GDM1 (cell line): ENCODE measurements around the gene ZNF554.
"Not testable (repeated sequence)": the region's sequence is repeated elsewhere in the genome, so short reads cannot be mapped to it uniquely, and the experiment has no call there.

Experiments
- DNase-seq: peaks from one replicate; lab custom pipeline; 2025; lab: John Stamatoyannopoulos, UW

The ZNF554 gene

GRCh38 chr19:2790557-2791271, 29.0 kb upstream of the ZNF554 start:
- no peak for DNase-seq

GRCh38 chr19:2791440-2791839, 28.2 kb upstream of the ZNF554 start:
- no peak for DNase-seq

DNA sequence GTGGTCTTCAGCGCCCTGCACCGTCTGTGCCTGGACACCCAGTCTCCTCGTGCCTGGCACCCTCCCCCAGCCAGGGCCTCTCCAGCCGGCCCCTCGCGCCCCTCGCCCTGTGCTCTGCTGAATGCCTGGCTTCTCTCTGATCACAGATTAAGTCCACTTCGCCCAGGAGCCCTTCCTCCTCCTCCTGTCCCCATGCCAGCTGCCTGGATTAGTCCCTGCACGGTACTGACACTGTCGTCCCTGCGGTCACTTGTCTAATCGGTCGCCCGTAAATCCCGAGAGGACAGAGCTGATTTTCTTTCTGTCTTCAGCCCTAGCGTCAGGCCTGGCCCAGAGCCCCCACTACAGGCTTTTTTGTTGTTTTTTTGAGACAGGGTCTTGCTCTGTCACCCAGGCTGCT, 27.8 kb upstream of the ZNF554 start:
- DNase-seq: no peak

DNA sequence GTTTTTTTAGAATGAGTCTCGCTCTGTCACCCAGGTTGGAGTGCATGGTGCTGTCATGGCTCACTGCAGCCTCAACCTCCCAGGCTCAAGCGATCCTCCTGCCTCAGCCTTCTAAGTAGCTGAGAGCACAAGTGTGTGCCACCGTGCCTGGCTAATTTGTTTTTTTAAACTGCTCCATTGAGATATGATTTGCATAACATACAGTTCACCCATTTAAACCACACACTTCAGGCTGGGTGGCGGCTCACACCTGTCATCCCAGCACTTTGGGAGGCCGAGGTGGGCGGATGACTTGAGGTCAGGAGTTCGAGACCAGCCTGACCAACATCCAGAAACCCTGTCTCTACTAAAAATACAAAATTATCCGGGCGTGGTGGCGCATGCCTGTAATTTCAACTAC, 27.0 kb upstream of the ZNF554 start:
- DNase-seq: not testable (repeated sequence)

DNA sequence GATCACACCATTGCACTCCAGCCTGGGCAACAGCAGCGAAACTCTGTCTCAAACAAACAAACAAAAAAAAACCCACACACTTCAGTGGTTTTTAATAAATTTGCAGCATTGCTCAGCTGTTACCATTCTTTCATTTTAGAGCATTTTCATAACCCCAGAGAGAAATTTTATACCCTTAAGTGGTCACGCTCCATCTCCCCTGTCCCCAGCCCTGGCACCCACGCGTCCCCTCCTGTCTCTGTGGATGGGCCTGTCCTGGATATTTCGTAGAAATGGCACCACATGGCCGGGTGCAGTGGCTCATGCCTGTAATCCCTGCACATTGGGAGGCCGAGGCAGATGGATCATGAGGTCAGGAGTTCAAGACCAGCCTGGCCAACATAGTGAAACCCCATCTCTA, 26.5 kb upstream of the ZNF554 start:
- DNase-seq: no peak

- no peak for DNase-seq
Measured at GRCh38 chr19:2793577-2793976, 26.1 kb upstream of the ZNF554 start.

- DNase-seq: no peak
Measured at GRCh38 chr19:2795827-2796658, 23.6 kb upstream of the ZNF554 start.

- no peak for DNase-seq
Measured at GRCh38 chr19:2796659-2797266, 22.9 kb upstream of the ZNF554 start.

DNA sequence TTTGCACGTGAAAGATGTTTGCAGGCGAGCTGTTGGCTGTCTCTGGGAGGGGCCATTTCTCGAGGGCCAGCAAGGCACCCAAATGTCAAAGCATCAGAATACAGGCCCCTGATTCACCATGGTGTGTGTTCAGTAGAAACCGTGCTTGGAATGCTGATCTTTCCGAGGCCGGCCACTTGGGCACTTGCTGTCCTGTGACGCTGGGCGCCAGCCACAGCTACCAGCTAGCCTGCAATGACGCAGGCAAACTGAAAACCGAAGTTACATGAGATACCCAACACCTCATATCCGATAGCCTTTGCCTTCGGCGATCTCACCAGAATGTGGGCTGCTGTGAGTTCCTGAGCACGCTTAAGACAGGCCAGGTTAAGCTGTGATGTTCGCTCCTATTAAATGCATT, 22.4 kb upstream of the ZNF554 start:
- DNase-seq: no peak

DNA sequence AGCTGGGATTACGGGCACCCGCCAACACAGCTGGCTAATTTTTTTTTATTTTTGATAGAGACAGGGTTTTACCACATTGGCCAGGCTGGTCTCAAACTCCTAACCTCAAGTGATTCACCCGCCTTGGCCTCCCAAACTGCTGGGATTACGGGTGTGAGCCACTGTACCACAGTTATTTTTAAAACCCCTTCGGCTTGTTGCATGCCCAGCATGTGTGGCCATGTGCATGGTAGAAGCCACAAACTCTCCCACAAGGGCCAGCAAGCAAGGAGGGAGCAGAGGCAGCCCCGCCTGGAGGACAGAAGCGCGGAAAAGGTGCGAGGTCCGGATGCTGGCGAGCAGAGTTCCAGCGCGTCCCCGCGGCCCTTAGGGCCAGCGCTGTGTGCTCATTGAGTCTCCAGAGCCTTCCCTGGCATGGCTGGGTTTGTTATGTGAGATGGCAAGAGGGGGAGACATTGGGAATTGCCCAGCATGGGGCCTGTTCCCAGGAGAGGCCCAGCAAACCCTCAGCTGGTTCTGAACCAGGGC, 21.4 kb upstream of the ZNF554 start:
- DNase-seq: no peak

DNA sequence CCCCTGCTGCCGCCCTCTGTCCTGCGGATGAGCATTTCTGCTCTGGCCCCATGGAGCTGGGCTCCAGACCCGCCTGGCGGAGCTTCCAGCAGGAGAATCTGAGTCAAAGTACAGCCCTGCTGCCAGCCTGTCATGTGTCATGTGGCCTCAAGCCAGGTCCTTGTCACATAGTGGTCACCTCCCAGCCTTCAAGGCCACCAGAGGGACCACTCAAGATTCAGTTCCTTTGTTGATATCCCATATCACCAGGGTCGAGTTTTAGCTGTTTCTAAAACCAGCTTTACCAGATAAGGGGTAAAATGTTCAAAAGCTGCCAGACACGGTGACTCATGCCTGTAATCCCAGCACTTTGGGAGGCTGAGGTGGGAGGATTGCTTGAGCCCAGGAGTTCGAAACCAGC, 20.9 kb upstream of the ZNF554 start:
- DNase-seq: no peak

GRCh38 chr19:2799273-2800020, 20.2 kb upstream of the ZNF554 start:
- no peak for DNase-seq

GRCh38 chr19:2800506-2800905, 19.2 kb upstream of the ZNF554 start:
- no peak for DNase-seq

- no peak for DNase-seq
Measured at GRCh38 chr19:2802826-2803225, 16.8 kb upstream of the ZNF554 start.

DNA sequence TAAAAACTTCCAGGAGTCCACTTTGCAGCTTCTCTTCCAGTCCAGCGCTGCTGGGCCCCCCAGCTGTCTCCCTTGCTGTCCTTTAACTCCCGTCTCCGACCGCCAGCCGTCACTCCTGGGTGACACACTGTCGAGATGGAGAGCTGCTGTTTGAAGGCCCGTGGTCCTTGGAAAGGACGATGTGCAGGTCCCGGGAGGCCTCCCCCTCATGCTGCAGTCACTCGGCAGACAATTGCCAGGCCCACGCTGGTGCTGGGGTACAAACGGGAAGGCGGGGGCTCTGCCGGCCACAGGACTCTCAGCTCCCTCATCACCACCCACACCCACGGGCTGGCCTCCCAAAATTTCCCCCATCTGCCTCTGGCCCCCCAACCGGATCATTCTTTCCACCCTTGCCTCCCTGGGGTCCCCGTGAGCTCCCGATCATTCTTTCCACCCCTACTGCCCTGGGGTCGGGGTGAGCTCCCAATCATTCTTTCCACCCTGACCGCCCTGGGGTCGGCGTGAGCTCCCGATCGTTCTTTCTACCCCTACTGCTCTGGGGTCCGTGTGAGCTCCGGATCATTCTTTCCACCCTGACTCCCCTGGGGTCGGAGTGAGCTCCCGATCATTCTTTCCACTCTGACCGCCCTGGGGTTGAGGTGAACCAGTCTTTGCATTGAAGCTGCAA, 16.0 kb upstream of the ZNF554 start:
- no peak for DNase-seq

DNA sequence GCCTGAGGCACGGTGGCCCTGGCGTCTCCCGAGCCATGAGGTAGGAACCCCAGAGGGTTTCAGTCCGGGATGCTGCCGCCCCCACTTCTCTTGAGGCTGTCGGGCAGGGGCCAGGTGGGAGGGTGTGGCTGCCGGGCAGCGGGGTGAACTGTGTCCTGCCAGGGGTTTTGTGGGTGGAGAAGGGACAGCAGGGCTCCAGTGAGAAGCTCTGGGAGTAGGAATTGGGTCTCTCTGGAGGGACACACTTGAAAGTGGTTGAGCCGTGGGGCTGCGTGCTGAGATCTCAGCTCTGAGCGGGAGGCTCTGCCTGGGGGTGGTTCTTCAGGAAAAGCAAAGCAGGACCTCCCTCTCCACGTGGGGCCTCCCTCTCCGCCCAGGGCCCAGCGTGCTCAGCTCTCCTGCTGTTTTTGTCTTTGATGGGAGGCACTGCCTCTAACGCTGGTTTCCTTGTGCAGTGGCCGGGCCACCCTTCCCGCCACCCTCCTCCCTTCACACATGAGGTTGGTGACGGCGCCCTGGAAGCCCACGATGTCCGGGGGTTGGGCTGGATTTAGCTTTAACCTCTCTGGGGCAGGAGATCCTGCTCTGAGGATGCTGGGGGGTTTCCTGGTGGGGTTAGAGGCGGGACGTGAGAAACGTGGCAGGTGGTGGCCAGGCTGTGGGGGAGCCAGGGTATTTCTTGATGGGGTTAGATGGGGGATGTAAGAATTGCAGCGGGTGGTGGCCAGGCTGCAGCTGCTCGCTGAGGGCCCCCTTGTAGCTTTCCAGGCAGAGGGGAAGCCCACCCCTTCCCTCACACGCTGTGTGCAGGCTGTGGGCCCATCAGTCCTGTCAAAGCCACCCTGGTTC, 15.3 kb upstream of the ZNF554 start:
- DNase-seq: no peak

GRCh38 chr19:2805261-2805900, 14.3 kb upstream of the ZNF554 start:
- DNase-seq: no peak

- DNase-seq: no peak
Measured at GRCh38 chr19:2805991-2806649, 13.5 kb upstream of the ZNF554 start.

DNA sequence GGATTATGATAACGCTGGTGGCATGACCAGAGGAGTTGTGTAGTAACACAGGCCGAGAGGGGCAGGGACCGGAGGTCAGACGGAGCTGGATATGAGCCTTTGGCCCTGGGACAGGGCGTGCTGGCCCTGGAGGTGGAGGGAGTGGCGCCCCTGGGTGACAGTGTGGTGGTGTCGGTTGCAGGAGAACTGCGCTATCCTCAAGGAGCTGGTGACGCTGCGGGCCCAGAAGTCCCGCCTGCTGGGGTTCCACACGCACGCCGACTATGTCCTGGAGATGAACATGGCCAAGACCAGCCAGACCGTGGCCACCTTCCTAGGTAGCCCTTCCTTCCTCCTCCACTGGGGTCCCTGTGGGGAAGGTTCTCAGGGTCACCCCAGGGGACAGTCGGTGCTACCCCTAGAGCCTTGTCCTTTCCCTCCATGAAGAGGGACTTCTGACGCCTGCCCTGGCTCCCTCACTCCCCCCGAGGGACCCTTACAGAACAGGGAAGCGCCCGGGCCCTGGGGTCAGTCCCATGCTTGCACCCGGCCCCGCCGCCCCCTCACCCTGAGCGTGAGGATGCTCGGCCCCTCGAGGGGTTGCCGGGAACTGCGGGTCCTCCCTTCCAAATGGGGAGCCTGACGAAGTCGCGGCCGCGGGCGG, 12.8 kb upstream of the ZNF554 start:
- no peak for DNase-seq
